ENCODE measurements around the gene CEBPA.

DNA sequence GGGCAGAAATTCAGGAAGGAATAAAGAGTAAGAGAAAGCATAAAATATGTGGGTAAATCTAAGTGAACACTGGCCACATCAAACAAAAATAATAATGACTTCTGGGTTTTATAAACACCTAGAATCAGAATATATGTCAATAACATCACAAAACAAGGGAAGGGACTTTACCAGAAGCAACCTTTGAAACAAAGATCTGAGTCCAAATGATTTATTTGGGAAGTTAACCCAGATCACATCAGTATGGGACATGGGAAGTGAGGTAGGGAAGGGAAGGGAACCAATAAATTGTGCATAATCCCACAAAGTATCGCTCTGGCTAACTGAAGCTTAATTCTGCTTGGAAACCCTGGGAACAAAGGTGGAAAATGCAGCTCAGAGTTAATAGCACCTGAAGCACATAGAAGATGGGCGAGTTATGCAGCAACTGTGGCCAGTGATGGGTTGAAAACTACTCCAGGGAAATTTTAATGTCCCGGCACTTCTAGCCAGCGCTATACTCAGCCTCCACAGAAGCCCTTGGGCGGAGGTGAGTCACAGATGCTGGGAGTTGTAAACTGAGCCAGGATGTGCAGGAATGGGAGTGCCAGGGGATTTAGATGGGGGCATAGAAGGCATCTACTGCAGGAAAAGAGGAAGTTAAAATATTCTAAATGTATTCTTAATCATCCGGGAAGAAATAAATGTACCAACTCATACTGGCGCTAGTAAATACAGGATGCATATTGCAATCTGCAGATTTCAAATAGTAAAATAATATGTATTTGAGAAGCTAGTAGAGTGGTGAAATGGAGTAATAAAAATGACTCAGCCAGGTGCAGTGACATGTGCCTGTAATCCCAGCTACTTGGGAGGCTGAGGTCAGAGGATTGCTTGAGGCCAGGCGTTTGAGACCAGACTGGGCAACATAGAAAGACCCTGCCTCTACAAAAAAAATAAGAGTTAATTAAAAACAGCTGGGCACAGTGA, 37.0 kb upstream of the CEBPA start:
- TF ChIP-seq, protein P1, sequence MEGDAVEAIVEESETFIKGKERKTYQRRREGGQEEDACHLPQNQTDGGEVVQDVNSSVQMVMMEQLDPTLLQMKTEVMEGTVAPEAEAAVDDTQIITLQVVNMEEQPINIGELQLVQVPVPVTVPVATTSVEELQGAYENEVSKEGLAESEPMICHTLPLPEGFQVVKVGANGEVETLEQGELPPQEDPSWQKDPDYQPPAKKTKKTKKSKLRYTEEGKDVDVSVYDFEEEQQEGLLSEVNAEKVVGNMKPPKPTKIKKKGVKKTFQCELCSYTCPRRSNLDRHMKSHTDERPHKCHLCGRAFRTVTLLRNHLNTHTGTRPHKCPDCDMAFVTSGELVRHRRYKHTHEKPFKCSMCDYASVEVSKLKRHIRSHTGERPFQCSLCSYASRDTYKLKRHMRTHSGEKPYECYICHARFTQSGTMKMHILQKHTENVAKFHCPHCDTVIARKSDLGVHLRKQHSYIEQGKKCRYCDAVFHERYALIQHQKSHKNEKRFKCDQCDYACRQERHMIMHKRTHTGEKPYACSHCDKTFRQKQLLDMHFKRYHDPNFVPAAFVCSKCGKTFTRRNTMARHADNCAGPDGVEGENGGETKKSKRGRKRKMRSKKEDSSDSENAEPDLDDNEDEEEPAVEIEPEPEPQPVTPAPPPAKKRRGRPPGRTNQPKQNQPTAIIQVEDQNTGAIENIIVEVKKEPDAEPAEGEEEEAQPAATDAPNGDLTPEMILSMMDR (IDR thresholded peaks at IDR 0.05), result no peak
- TF ChIP-seq POLR2A (IDR thresholded peaks at IDR 0.05), result no peak
